PFSK-1 (cell line): ENCODE data around the gene EXOC7.

Source experiments
- SIN3A ChIP-seq: IDR thresholded peaks from 2 replicates; pipeline ENCODE4 v1.6.1; 2012; ENCODE audit warnings: mild to moderate bottlenecking, low read length, moderate library complexity, borderline replicate concordance; ENCODE audit not compliant: insufficient read depth
- TAF1 ChIP-seq: IDR thresholded peaks from 2 replicates; pipeline ENCODE4 v1.6.1; 2012; ENCODE audit warnings: low read length, control low read depth, borderline replicate concordance; ENCODE audit not compliant: insufficient read depth

DNA sequence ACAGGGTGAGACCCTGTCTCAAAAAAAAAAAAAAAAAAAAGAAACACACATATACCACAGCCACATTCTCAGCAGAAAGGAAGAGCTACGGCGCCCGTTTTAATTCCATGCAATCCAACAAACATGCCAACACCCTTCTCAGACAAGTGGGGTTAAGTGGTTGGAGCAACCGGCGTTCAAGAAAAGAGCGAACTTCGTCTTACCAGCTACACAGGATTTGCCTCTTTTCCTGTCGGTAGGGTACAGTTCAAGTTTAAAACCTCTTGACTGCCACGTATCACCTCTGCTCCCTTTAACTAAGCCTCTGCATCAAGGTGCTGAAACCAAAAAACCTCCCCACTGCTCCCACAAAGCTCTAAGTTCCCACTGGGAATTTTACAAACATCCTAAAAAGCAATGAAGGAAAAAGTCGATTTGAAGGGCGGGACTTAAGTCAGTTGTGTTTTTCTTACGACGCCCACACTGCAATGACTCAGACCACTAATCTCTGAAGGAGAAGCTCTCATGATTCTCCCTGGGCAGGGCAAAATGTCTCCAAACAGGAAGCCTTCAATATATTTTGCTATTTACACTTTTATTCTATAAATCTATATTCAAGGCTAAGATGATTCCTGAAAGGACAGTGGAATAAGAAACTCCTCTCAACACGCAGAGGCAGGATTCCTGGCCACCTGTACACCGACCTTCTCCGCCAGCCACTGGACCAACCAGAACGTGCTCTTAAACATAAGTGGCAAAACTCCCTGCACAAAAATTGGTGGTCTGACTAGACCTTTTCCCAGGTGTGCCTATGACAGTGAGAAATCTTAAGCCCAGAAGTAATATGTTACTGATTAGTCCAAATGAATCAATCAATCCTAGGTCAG lies 50.1 kb downstream of the EXOC7 start:
- TF ChIP-seq TAF1 (no peak), SIN3A (no peak)
